ENCODE data around the gene FRMD5.
"Not testable (repeated sequence)": the region's sequence is repeated elsewhere in the genome, so short reads cannot be mapped to it uniquely, and the experiment has no call there.

Gene FRMD5

GRCh38 chr15:44195151-44195740, at the start of gene FRMD5:
Gene FRMD5, minus strand, starts transcription at chr15:44195271.
- peak; percentile 80 for DNase-seq (ENCODE audit: low read depth)

DNA sequence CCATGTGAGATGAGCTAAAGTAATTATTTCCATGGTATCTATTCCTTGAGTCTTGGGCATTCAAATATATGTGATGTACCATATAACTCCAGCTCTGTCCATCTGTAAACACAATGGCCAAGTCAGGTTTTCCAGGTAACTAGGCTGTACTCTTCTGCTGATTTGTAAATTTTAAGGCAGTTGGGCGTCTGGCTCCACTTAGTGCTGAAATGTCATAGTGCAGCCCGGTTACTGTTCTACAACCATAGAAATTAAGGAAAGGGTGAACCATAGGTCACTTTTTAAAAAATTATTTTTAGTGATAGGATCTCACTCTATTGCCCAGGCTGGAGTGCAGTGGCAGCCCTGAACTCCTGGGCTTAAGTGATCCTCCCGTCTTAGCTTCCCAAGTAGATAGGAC, 48.8 kb upstream of the FRMD5 start:
- DNase-seq (ENCODE audit: low read depth) = no peak

- DNase-seq (ENCODE audit: low read depth) = no peak
Measured at GRCh38 chr15:44243141-44243540, 48.1 kb upstream of the FRMD5 start.

- DNase-seq (ENCODE audit: low read depth) = no peak
Measured at GRCh38 chr15:44231842-44232241, 36.8 kb upstream of the FRMD5 start.

GRCh38 chr15:44229301-44229700, 34.2 kb upstream of the FRMD5 start:
- not testable (repeated sequence) for DNase-seq (ENCODE audit: low read depth)

GRCh38 chr15:44227584-44227983, 32.5 kb upstream of the FRMD5 start:
- no peak for DNase-seq (ENCODE audit: low read depth)

DNA sequence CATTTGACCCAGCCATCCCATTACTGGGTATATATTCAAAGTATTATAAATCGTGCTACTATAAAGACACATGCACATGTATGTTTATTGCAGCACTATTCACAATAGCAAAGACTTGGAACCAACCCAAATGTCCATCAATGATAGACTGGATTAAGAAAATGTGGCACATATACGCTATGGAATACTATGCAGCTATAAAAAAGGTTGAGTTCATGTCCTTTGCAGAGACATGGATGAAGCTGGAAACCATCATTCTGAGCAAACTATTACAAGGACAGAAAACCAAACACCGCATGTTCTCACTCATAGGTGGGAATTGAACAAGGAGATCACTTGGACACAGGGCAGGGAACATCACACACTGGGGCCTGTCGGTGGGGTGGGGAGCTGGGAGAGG, 31.9 kb upstream of the FRMD5 start:
- DNase-seq (ENCODE audit: low read depth) = not testable (repeated sequence)

GRCh38 chr15:44222478-44222877, 27.4 kb upstream of the FRMD5 start:
- no peak for DNase-seq (ENCODE audit: low read depth)

DNA sequence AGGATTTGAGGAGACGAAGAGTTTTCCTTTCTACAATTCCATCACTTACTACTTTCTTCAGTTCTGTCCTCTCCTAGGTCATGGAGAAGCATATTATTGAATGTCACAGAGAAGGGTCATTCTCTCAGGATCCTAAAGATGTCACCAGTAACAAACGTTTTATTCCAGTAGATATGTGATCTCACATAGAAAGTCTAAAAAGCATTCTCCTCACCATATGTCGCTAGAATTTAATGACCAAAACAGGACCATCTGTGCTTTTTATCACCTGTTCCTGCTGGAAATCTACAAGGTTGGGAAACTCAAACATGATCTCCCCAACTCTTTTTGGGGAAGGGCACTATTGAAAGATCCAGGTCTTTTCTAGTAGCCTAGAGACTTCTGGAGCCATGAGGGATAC, 24.0 kb upstream of the FRMD5 start:
- no peak for DNase-seq (ENCODE audit: low read depth)

DNA sequence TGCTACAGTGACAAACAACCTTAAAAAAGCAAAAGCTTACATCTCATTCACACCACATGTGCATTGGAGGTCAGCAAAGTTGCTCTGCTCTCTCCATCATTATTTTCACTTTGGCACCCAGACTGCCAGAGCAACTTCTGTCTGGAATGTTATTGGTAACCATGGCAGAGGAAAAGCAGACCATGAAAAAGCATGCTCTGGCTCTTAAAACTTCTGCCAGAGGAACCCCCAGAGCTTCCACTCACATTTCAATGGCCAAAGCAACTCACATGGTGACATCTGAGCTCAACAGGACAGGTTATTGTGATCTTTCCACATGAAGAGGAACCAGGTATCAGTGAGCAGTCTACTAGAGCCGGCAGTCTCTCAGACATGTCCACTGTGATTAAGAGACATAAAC, 21.9 kb upstream of the FRMD5 start:
- no peak for DNase-seq (ENCODE audit: low read depth)

GRCh38 chr15:44215594-44215993, 20.5 kb upstream of the FRMD5 start:
- DNase-seq (ENCODE audit: low read depth) = no peak

- no peak for DNase-seq (ENCODE audit: low read depth)
Measured at GRCh38 chr15:44208956-44209355, 13.9 kb upstream of the FRMD5 start.

DNA sequence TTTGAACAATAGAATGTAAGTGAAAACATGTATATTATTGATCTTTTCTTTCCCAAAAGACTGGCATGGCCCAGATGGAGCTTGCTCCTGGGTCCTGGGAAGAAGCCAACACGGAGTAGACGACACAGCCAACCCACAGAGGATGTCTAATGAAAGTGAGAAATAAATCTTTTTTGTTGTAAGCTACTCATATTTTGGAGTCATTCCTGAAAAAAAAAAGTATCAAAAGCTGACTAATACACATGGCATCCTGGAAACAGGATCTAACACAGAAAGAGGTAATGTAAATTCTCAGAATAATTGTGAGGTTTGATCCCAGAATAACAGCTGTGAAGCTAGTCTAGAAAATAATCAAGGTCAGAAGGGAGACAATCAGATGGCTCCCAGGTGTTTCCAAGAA, 12.6 kb upstream of the FRMD5 start:
- no peak for DNase-seq (ENCODE audit: low read depth)

- DNase-seq (ENCODE audit: low read depth) = no peak
Measured at GRCh38 chr15:44199393-44199792, 4.3 kb upstream of the FRMD5 start.

GRCh38 chr15:44194323-44195150, 534 bp downstream of the FRMD5 start:
- DNase-seq (ENCODE audit: low read depth) = peak; percentile 23

DNA sequence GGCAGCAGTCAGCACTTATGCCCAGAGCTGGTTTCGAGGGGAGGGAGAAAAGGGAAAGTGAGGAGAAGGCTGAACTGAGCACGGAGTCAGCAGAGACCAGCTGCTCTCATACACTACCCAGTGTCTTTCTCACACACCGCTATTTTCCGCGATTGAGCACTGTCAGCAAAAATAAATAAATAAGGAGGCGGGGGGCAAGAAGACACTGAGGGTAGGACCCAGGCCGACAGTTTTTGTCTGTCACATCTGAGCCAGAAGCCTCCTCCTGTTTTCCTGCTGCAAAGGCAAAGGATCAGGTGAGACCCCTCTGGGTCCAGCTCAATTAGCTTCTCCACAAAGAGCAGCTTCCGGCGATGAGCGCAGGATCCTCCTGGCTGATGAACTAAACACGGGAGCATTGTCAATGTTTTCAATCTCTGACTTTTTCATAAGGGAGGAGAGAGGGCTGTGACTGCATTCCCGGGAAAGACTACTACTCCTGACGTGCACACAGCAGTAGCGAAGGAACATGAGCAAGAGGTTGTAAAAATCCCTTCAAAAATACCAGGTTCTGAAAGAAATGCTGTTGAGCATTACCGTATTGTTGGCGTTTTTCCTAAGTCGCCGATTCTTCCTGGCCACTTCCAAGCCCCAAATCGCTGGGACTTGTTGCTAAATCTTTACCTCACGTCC, 1.3 kb downstream of the FRMD5 start:
- DNase-seq (ENCODE audit: low read depth) = no peak

DNA sequence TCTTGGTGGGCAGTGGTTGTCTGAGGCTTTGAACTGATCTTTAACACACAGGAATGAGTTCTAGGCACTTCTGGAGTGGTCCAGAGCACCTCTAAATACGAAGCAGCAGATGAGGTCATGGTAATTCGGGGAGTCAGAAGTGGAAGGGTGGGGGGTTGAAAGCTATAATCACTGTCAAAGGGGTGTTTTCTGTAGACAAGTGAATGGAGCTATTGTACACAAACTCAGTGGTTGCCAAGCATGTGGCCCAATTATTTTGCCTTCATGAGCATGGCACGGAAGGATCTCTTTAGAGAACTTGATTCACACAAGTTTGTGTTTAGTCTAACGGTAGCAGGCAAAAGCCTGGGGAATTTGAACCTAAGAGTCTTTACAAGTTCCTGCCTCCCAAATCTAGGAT, 6.3 kb downstream of the FRMD5 start:
- no peak for DNase-seq (ENCODE audit: low read depth)

- no peak for DNase-seq (ENCODE audit: low read depth)
Measured at GRCh38 chr15:44186705-44187104, 8.4 kb downstream of the FRMD5 start.

GRCh38 chr15:44183363-44183762, 11.7 kb downstream of the FRMD5 start:
- no peak for DNase-seq (ENCODE audit: low read depth)

- DNase-seq (ENCODE audit: low read depth) = no peak
Measured at GRCh38 chr15:44181410-44181809, 13.7 kb downstream of the FRMD5 start.

- DNase-seq (ENCODE audit: low read depth) = no peak
Measured at GRCh38 chr15:44177139-44177538, 17.9 kb downstream of the FRMD5 start.

DNA sequence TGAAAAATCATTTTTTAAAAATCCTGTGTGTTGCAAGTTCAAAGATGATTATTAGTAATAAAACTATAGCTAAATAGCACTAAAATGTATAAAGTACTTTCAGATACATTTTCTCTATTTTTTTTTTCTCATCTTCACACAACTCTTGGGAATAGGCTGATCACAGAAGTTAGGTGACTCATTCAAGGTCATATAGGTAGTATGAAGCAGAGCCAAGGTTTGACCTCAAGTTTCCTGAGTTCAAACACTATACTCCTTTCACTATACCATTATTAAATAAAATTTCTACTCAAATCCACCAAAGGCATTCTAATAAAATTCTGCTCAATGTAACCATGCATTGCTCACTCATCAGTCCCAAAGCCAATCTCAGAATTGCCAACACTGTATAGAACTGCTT, 21.3 kb downstream of the FRMD5 start:
- DNase-seq (ENCODE audit: low read depth) = no peak

- DNase-seq (ENCODE audit: low read depth) = no peak
Measured at GRCh38 chr15:44163370-44163769, 31.7 kb downstream of the FRMD5 start.

Measured in activated T-cell treated with anti-CD3 and anti-CD28 coated beads for 1 hour (primary cell).